GM19452 (cell line): ENCODE measurements around the gene NR2C2AP.

Experiments used
- ATAC-seq: cut with Tn5 transposase; IDR thresholded peaks from one replicate; pipeline ENCODE4 v1.9.1; 2021; ENCODE audit not compliant: unreplicated experiment

Gene NR2C2AP

GRCh38 chr19:19215792-19216191 is 12.6 kb upstream of the NR2C2AP start:
- ATAC-seq: no peak

DNA sequence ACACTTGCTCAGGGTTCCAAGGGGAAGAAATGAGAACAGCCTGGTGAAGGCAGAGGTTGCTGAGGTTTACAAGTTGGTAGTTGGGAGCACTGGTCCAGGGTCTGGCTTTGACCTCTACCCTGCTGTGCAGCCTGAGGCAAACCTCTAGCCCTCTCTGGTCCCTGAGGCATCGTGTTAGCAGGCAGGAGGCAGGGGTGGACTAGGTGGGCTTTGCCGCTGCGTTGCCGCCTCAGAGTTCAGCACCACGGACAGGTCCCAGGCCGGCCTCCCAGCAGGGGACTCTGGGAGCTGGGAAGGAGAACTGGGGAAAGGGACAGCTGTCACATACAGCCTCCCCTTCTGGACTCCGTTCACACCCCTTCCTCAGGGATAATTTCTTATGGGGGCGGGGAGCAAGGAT is 11.7 kb upstream of the NR2C2AP start:
- no peak for ATAC-seq

GRCh38 chr19:19214159-19214490 is 10.9 kb upstream of the NR2C2AP start:
- ATAC-seq: no peak

DNA sequence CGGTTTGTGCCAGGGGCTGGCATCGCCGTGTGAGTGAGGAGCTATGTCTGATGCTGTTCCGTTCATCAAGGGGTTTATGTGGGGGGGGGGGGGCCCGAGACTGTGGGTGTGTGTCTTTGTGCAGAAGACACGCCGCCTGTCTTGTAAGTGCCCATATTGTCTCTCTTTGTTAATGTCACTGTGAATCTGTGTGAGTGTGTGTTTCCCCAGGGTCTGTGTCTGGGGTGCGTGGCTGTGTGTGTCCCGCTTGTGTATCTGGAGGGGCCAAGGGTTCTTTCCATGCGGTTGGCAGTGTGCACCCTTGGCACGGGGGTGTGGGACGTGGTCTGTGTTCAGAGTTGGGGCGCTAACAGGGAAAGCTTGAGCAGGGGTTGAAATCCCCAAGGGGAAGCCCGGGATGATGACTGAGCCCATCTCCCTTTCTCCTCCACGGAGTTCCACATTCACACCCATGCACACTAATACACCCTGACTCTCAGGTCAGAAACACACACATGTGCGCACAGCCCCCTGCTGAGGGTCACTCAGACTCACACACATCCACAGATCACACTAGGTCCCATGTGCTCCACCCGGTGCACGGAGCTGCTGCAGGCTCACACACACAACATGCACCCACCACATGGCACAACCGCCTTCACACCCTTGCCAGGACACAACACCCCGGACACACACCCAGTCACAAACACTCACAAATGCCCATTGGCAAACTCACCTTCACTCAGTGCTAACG is 10.4 kb upstream of the NR2C2AP start:
- ATAC-seq: no peak

- no peak for ATAC-seq
Measured at GRCh38 chr19:19212916-19213315, 9.7 kb upstream of the NR2C2AP start.

DNA sequence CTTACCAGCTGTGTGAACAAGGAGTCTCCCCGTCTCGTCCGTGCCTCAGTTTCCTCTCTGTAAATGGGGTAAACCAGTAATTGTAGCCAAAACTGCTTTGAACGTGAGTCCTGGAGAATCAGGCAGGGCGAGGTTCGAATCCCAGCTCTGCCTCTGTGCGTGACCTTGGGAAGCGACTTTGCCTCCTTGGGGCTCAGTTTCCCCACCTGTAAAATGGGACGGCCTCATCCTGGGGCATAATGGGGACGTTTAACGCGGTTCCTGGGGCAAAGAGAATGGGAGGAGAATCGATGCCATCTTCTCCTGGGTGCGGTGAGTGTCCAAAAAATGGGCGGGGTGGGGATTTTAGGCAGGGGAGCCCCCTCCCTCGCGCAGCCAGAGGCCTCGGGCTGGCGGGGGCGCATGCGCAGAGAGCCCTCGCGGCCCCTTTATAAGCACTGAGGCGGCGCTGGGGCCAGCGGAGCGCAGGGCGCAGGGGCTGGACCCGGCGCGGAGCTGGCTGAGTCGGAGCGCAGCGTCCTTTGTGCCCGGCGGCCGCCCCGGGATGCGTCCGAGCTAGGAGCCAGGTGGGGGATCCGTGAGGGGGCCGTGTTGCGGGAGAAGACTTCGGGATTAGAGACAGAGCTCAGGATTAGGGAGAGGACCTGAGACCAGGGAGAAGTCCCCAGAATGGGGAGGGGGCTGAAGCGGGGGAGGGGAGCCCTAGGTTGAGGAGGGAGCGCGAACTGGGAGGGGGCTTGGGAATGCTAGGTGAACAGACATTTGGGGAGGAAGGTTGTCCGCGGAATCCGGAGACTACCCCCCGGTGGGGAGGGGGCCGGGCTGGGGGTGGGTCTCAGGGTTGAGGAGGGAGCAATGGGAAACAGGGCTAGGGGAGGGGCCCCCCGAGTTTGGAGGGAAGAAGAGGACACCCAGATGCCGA is 8.5 kb upstream of the NR2C2AP start, which contains the start of gene NCAN:
Gene NCAN, plus strand, starts transcription at position 460 of the 922 bp plus-strand sequence. CDS start 4,996 bp downstream, outside the sequence.
- ATAC-seq: no peak

DNA sequence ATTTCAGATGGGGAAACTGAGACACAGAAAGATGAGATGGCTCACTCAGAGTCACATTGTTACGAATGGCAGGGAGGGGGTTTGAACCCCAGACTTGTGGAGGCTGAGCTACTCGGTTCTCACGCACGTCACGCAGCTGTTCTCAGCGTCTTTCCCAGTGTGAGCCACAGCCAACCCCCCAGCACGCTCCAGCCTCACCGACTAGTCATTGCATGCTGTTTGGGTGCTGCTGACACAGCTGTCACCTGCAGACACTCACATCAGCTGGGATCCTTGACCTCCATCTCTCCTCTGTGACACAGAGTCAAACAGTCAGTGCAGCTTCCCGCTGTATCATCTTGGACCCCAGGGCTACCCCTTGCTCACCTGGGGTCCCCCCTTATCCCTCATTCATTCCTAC is 6.2 kb upstream of the NR2C2AP start:
- ATAC-seq: no peak

- no peak for ATAC-seq
Measured at GRCh38 chr19:19207637-19208572, 4.7 kb upstream of the NR2C2AP start.

- ATAC-seq: no peak
Measured at GRCh38 chr19:19206938-19207337, 3.7 kb upstream of the NR2C2AP start.

- no peak for ATAC-seq
Measured at GRCh38 chr19:19205416-19206410, 2.5 kb upstream of the NR2C2AP start.

GRCh38 chr19:19204181-19204580 is 967 bp upstream of the NR2C2AP start:
- ATAC-seq: no peak

DNA sequence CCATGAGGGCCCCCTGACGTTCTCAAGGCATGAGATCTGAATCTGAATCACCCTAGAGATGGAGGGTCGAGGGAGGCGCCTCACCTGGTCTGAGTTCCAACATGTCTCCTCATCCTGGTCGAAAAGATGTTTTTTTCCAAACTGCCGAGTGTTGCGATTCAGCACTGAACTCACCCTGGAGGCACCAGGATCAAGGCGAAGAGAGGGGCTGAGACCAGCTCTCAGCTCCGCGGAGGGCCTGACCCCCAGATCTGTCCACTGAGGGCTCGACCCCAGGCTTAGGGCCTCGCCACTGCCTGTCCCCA is 555 bp downstream of the NR2C2AP start:
- ATAC-seq: no peak

- no peak for ATAC-seq
Measured at GRCh38 chr19:19201697-19202630, 1.2 kb downstream of the NR2C2AP start.

DNA sequence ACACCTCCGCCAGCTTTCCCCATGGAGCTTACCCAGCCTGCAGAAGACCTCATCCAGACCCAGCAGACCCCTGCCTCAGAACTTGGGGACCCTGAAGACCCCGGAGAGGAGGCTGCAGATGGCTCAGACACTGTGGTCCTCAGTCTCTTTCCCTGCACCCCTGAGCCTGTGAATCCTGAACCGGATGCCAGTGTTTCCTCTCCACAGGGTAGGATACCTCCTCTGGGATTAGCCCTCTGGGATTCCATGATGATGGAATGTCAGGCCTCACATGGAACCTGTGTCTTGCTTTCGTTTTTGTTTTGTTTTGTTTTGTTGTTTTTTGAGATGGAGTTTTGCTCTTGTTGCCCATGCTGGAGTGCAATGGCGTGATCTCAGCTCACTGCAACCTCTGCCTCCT is 9.3 kb downstream of the NR2C2AP start:
- ATAC-seq: no peak

GRCh38 chr19:19192910-19193423 is 10.2 kb downstream of the NR2C2AP start:
- no peak for ATAC-seq

DNA sequence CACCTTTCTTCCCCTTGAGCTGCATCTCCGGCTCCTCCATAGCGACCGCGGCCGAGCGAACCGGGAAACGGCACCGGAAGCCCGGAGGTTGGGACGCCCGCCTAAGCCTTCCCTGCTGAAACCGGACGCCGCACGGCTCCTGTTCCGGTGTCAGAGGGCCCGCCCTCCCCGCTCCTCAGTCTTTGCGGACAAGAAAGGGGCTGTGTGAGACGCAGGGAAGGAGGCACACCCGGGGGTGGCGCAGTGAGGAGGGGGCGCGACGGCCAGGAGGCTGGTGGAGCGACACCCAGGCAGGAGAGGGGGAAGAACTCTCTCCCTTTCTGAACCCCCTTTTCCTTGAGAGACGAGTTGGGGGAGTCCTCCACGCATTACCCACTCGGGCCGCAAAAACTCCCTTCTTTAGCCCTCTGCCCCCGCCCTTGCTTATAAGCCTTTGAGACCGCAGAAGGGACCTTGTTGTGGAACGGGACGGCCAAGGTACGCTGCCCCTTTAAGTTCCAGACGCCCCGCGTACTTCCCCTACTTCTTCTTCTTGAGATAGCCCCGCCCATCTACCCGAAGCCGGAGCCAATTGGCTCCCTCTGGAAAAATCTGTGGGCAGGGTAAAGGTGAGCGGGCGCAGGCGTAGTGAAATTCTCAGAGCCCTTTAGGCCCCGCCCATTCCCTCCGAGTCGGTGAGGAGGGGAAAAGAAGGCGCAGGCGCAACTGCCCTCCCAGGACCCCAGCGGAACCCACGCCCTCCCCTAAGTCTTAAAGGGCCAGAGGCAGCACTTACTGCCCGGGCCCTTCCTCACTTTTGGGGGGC is 10.9 kb downstream of the NR2C2AP start, which contains the start of the genes BORCS8 and RFXANK:
Gene BORCS8, minus strand, starts transcription at position 75 of the 805 bp plus-strand sequence. Its CDS starts 35 bp downstream, at position 40.
Gene RFXANK, plus strand, starts transcription at position 181 of the 805 bp plus-strand sequence. CDS start 1,689 bp downstream, outside the sequence.
- peak; percentile 84 for ATAC-seq

GRCh38 chr19:19191768-19192077 is 11.5 kb downstream of the NR2C2AP start:
- ATAC-seq: no peak

DNA sequence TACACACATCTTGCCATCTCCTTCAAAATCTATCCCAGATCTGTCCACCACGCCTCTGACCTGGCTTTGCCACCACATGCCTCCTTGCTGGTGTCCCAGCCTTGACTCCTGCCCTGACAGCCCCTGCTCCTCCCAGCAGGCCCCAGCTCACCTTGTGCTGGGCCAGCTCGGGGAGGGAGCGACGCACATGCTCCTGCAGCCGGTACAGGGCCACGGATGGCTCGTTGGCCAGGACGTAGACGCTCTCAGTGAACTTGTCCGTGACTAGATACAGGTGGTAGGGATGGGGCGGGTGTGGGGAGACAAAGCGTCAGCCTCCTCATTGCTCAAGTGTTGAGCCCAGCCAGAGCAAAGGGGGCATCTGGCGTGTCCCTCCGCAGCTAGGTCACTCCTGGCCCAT is 16.5 kb downstream of the NR2C2AP start:
- no peak for ATAC-seq
